GM21825 (cell line): ENCODE results near the gene CTNNAL1.

Source experiments
- ATAC-seq: cut with Tn5 transposase; IDR thresholded peaks from one replicate; pipeline ENCODE4 v1.9.1; 2021; ENCODE audit warnings: mild to moderate bottlenecking, moderate library complexity; ENCODE audit not compliant: unreplicated experiment

Gene CTNNAL1

DNA sequence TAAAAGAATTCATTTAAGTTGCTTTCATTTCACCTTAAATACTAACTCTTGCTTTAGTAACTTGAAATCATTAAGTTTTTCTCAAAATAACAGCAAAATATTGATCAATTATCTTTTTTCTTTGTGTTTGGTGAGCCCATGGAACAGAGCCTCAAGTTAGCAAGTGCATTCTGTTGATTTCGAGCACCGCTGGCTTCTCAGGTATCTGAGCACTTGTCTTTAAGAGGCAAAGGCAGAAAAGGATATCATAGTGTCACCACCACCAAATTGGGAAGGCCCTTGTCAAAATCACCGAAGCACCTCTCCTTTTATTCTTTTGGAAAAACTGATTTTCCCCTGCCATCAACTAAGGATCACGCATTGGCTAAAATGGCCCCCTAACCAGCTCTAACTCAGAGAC, 17.1 kb upstream of the CTNNAL1 start:
- no peak for ATAC-seq

DNA sequence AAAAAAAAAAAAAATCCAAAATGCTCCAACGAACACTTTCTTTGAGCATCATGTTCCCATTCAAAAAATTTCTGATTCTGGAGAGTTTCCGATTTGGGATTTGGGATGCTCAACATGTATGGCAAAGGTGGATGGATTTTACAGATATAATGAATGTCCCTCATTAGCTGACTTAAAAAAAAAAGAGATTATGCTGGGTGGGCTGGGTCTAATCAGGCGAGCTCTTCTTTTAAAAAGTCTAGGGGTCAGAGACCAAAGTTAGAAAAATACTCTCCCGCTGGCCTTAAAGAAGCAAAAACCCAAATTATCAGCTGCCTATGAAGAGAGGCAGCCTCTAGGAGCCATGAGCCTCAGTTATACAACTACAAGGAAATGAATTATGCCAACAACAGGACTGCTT, 15.2 kb upstream of the CTNNAL1 start:
- ATAC-seq, result no peak

DNA sequence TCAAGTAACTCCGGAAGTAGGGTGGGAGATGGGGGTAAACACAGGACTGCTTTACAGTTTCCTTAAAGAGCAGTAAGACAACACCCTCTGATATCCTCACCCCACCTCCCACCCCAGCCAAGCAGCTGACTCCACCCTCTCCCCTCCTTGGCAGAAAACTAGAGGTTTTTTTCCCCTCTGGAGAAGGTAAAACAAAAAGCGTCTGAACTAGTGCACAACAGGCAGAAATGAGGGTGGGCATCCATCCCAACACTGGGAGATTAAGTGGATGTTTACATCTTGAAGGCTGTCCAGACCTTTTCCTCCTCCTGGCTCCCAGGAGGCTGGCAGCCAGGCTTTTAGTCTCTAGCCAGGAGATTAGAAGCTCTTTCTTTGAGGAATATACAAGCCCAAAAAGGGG, 13.9 kb upstream of the CTNNAL1 start:
- no peak for ATAC-seq

DNA sequence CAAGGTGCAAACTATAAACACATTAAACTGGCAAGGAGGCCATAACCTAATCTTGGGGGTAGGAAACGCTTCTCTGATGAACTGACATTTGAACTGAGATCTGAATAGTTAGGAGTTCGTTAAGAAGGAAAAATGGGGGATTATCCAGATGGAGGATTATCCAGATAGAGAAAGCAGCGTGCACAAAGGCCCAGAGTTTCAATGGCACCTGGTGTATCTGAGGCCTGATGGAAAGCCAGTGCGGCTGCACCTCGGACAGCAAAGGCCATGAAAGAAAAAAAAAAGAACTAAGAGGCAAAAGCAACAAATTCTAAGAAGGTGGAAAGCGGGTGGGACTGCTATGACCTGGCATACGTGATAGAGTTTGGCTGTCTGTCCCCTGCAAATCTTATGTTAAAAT, 13.0 kb upstream of the CTNNAL1 start:
- ATAC-seq, result no peak

DNA sequence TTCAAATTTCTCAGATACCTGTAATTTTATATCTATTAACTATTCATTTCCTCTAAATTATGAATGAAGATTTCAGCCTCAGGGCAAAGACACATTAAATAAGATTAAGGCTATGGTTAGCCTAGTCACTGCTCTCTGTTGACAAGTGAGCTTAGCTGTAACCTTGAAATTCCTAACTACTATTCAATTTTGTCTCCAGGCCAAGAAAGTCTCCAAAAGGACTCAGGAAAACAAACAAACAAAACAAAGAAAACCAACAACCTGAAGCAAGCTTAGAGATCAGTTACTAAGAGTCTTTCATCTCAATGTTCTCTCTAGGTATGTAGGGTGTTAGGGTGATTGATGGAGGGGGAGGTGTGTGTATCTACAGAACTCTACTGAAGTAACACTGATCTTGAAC, 9.6 kb upstream of the CTNNAL1 start:
- ATAC-seq, result no peak

DNA sequence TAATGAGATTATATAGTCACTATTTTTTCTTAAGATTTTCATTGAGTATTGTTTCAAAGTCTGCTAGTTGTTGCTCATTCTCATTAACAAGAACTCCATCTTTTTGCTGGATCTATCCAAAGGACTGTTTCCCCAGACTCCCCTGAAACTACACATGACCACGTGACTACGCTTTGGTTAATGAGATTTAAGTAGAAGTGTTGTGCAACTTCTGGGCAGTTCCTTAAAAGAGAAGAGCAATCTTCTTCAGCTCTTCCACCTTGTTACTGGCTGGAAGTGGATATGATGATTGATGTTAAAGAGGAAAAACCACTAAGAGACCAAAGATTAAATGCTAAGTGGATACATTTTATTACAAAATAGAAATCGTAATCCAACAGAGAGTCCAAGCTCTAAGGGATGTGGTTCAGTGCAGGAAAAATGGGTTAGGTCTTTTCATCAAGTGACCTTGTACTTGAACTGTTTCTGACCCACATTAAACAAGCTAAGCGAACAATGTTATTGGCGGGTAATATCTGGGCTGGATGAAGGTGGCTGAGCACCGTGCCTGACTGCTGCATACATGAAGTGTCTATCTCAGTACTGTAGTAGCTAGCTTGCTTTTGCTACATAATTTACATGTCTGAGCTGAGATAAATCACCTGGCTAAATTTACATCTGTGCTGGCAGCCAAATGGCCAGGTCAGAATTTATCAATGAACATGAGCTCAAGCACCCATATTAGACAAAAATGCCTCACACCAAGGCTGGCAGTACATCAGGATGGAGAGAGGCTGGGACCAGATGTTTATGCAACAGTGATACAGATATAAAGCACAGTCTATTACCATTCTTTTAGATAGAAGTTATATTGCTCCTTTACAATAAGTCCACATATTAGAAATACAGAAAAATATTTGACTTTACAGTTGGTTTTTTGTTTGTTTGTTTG, 7.5 kb upstream of the CTNNAL1 start:
- no peak for ATAC-seq

DNA sequence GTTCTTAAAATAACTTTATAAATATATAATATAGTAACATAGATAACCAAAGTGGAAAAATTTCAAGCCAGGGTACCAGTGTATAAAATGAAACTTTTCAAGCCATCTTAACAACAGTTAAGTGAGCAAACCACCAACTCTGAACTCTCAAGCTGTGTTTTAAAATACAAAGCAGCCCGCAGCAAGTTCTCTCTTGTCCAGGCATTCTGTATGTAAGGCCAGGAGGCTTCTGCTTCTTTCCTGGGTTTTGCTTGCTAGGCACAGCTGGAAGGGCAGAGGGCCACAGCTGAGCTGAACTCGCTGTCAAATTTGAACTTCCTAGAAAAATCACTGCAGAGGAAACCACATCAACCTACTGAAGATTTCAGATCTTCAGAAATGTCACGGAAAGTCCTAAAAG, 6.8 kb upstream of the CTNNAL1 start:
- ATAC-seq, result no peak

DNA sequence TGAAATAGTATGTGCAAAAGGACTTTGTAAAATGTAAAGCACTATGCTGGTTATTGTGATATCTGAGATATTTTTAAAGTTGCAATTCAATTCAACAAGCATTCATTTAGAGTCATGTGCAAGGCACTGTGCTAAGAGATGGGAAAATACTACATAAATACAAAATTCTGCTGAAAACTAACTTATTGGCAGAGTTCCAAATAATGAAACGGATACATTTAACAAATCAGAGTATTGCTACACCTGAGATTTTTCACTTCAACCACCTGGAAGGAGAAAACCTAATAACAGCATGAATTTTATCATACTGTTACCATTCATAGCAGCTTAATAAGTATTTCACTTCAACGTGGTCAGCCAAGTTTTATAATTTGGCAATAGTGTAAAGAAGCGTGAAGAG, 6.1 kb upstream of the CTNNAL1 start:
- ATAC-seq, result no peak

DNA sequence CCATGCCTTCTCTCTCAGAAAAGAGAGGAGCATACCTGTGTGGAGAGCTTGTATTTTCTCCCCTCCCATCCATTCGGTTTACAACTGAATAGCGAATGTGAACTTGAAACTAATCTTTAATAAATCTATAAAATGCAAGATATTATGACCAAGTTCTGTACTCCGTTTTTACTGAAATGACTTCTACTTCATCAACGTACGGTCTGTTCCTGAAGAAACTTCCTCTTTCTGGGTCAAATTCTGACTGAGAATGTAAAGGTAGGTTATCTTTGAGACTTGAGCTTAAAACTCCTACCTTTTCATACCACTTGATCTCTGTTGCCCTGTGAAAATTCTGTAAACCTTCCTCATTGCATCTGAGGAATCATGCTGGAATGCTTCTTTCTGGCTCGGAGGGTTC, 4.2 kb upstream of the CTNNAL1 start:
- ATAC-seq, result no peak

DNA sequence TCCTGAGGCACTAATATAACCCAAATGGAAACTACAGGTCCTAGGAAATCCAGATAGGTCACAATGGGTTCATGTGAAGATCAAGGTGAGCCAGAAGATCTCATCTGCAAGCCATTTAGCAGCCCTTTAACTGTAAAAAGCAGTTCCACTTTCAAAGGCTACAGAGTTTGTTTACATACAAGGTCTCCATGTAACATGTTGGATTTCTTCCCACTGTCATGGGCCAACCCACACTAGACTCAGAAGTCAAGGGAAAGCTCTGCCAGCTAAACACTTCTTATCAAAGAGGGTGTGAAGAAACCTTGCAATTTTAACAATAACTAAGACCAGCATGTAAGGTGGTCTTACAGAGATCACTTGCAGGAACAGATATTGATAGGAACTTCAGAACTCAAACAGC, 3.8 kb upstream of the CTNNAL1 start:
- ATAC-seq, result no peak

DNA sequence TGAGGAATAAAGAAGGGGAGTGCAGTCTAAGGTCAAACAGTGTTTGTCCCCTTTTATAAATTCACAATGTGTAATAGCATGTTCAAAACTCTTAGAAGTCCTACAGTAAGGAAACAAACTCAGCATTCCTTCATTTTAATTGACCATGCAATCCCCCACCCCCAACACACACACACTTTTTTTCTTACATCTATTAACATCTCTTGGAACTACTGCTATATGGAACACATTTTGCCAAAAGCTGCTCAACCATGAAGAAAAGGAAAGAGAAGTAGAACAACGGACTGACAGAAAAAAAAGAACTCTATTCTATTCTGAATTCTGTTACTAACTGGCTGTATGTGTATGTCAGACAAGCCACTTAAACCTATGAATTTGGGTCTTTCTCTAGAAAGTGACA, 2.8 kb upstream of the CTNNAL1 start:
- no peak for ATAC-seq

DNA sequence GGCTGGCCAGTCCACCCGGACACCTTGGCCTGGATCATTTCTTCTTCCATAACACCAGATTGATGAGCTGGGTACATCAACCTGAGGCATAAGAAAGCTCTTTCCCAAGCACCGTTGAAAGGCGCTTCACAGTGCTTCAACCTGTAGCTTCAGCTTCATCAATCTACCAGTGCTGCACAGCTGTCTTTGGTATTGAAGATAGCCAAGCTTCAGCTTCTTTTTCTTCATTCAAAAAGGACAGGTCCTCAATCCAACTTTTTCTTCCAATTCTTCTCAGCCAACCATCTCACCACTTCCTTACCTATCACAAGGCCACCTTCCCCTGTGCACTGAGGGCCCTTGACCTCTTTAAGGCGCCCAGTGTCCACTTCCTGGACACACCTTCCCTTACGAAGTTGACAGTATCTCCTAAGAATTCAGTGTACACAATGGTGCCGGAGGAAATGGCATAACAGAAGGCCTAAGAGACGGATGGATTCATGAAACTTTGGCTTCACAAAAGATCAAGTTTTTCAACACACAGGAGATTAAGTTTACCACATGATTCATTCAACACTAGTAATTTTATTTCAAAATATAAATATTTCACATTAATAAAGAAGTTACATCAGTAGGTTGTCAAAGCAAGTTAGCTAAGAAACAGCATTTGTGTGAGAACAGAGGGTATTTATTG, 1.4 kb upstream of the CTNNAL1 start:
- ATAC-seq, result no peak

DNA sequence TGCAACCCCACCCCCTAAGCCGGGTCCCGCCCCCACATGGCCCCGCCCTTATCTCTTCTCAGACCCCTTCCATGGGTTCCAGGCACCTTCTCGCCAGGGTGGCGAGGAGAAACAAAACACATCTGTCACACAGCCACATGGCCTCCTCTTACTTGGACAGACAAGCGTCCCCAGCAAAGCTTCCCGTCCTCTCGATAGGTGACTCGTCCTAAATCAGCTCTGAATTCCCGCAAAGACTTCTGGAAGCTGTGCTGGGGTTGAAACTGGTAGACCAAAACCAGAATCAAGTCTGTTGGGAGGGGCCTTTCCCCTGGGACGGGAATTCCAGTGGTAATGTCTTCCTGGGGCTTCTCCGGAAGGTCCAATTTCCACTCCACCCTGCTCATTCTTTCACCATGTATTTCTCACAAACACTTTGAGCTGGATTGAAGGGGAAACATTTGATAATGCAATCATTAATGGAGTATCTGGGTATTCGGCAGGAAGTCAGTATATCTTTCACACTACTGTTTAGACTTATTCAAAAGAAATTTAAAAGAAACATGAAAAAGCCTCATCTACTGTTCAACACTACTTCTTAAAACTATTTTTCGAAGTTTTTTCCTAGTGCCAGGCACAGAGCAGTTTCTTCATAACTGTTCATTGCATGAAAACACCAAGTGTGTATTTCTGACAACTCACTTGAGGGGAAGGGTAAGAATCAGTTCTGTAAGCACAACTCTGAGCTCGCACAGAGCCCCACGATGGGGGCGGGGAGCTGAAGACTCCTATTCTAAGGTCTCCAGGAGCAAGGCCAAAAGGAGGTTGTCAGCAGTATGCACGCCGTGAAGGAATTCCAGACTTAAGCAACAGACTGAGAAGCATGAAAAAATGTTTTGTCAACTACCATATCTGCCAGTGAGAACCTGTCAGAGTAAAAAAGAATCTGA, 644 bp upstream of the CTNNAL1 start:
- no peak for ATAC-seq

DNA sequence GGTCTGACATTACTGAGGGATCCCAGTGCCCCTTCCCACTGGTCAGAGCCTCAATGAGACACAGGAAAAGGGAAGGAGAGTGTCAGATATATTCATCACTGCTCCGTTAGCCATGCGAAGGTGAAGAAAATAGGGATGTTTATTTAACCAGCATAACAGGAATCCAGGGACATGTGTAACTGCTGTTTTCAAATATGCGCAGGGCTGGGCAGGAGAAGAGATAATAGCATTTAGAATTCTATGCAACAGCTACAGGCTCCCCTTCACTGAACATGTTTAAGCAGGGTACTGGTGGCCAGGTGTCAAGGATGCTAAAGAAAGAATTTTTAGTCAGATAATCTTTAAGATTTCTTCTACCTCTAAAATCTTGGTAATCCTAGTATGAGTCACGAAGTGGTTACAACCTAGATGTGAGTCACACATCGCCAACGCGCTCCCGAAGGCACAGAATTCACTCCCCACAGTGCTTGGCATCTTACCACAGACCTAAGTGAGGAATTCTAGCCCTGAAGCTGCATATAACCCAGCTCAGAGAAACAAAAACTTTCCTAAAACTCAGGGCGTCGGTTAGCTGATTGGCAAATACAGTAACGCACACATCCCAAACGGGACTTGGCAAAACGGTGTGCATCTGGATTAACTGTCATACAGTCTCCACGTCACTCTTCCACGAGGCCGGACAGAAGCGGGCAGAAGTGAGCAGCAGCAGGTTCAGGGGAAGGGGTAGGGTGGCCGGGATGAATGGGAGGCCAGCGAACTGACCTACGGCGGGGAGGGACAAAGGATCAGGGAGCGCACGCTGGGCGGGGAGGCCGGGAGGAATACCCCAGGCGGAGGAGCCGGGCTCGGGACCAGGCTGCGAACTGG, 1.1 kb downstream of the CTNNAL1 start:
- ATAC-seq, result peak; percentile 24

DNA sequence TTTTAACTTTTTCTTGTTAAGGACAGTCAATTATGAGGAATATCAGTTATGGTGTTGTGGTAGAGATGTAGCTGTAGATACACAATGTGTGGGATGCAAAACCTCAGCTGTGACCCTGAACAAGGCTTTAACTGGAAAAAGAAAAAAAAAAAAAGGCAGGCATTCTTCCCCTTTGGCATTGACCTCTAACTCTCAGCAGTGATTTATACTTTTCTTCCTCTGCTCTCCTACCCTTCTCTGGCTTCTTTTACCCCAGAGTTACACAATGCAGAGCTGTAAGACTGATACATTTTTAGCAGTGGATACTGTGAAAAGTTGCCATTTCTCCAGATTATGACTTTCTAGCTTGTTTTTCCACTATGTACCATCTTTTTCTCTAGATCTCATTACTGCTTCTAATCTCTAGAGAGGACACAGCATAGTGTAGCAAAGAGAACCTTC, 2.0 kb downstream of the CTNNAL1 start:
- ATAC-seq, result no peak

DNA sequence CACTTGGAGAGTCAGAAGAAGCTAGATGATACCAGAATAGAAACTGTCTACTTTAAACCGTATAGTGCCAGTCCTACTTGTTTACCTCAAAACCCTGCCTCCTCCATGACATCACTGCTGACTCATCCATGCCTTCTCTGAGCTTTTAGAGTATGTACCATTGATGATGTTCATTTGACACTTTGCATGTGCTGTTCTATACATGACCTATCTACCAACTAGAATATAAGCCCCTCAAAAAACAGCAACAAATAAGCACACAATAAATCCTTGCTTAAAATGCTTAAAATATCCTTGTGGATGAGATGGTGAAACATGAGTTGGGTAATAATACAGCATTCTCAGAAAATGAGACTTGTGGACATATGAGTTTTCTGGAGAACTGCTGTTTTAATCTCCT, 2.6 kb downstream of the CTNNAL1 start:
- peak; percentile 35 for ATAC-seq

DNA sequence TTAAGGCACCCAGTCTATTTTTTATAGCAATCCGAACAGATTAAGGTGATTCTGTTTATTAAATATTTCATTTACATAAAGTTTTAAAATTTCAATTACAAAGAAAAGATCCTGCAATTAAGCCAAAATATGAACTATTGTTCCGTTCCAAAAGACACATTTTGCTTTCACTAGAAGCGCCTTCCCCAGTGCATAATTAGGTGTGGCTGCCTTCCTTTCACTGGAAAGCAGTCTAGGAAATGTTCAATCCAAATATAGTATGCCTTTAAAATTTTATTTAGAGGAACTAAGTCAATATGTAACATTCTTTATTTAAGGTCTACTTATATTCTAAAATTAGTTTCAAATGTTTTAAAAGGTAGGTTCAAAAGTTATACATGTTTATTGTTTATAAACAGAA, 7.6 kb downstream of the CTNNAL1 start:
- ATAC-seq, result no peak

DNA sequence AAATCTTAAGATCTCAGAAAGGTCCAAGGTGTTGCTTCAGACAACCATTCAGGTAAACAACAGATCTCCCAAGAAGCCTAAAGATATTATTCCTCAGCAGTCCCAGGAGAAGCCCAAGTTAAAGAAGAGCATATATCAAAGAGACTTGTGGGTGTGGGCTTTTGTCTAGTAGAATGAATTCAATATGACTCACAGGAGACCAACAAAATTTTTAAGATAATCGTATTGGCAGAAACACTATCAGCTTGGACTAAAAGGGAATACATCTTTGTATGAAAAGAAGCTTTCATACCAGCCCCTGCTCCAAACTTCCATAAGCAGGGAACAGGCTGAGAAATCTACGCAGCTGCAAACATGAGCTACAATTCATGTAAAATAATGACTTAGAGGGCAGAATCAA, 10.2 kb downstream of the CTNNAL1 start:
- no peak for ATAC-seq

DNA sequence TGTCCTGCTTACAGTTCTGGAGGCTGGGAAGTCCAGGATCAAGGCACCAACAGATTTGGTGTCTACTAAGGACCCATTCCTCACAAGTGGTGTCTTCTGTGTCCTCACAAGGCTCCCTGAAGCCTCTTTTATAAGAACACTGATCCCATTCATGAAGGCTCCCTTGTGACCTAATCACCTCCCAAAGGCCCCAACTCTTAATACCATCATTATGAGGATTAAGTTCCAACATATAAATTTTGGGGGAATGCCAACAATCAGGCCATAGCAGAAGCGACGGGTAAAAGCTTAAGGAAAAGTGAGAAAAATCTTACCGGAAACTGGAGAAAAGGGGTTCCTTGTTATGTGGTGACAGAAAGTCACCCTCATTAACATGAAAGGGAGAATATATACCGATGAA, 11.2 kb downstream of the CTNNAL1 start:
- no peak for ATAC-seq

DNA sequence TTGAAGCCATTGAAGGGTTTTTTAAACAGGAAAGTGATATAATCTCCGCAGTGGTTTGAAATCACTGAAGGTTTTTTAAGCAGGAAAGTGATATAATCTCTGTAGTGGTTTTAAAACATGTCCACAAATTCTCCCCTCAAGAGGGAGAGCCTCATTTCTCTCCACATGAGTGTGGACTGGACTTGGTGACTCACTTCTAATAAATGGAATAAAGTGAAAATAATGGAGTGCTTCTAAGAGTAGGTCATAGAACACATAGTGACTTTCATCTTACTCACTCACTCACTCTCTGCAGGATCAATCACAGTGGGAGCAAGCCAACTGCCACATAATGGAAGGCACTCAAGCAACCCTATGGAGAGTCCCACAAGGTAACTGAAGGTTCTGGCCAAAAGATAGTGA, 12.0 kb downstream of the CTNNAL1 start:
- ATAC-seq, result no peak
